ENCODE data around the gene KRT82. TPM values are rescaled to one million over a fixed set of nuclear protein-coding genes. Genes with fewer than 3 reads are reported as not detected.

Gene KRT82
- total RNA-seq, 4 donors from 2014 or later, result not detected

DNA sequence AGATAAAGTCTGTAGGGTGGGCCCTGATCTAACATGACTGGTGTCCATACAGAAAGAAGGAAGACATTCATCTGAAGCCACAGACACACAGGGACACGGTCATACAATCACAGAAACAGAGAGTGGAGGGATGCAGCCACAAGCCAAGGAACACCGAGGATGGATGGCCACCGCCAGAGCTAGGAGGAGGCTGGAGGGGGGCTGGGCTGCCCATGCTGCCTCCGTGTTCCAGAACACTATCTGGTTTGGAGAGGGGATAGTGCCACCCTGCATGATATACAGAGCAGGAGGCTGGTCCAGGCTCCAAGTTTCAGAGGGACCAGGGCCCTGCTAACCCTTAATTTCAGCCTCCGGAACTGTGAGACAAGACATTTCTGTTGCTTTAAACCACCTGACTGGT is 19.3 kb upstream of the KRT82 start:
- DNase-seq, result no peak
- intact Hi-C loops (cut with DNase I; ENCODE audit: low total_unique reads), result no loop called here
- H3K36me3 ChIP-seq, result no peaks in the 10 kb centered on the region
- H3K9me3 ChIP-seq, result no peaks in the 10 kb centered on the region
- H3K27me3 ChIP-seq, result no peaks in the 10 kb centered on the region
- peaks cover 0 to 13% (median 5%) of the 10 kb centered on the region in 4 donors for H3K4me1 ChIP-seq
- TF ChIP-seq POLR2AphosphoS5 (IDR thresholded peaks at IDR 0.05) (no peak), CTCF (IDR thresholded peaks at IDR 0.05) (no peak), POLR2A (IDR thresholded peaks at IDR 0.05) (no peak), EP300 (IDR thresholded peaks at IDR 0.05; ENCODE audit: low read depth) (no peak)
- WGBS, 2 donors (ENCODE audit: low coverage in 1 of 2), result 83 to 88% methylated on average over 1 to 5 of the region's 5 CpGs
- no peak overlapping the region for H3K27ac ChIP-seq
- in situ Hi-C loops (cut with MboI; ENCODE audit: low pct_ligation_motif_present in 1 of 4, low pct_unique_long_range_greater_than_20kb in 1 of 4, low sequenced_read_pairs in 3 of 4), result no loop called here
- no peak overlapping the region for H3K4me3 ChIP-seq

- intact Hi-C loops (cut with DNase I; ENCODE audit: low total_unique reads), result no loop called here
- H3K36me3 ChIP-seq, result no peaks in the 10 kb centered on the region
- H3K4me3 ChIP-seq, result no peak overlapping the region
- DNase-seq, result no peak
- WGBS, 2 donors (ENCODE audit: low coverage in 1 of 2), result 40 to 63% methylated on average over 1 to 10 of the region's 11 CpGs
- TF ChIP-seq POLR2A (IDR thresholded peaks at IDR 0.05), result no peak
- TF ChIP-seq CTCF (IDR thresholded peaks at IDR 0.05), result no peak
- TF ChIP-seq POLR2AphosphoS5 (IDR thresholded peaks at IDR 0.05), result no peak
- no peak for TF ChIP-seq EP300 (IDR thresholded peaks at IDR 0.05; ENCODE audit: low read depth)
- H3K27me3 ChIP-seq, result no peaks in the 10 kb centered on the region
- H3K4me1 ChIP-seq, result peaks cover 0 to 13% (median 5%) of the 10 kb centered on the region in 4 donors
- peak overlapping the region; percentile 33 to 79 (median 60) for H3K27ac ChIP-seq
- no peaks in the 10 kb centered on the region for H3K9me3 ChIP-seq
- in situ Hi-C loops (cut with MboI; ENCODE audit: low pct_ligation_motif_present in 1 of 4, low pct_unique_long_range_greater_than_20kb in 1 of 4, low sequenced_read_pairs in 3 of 4), result no loop called here
These were observed 17.7 kb upstream of the KRT82 start for GRCh38 chr12:52423661-52424500.

DNA sequence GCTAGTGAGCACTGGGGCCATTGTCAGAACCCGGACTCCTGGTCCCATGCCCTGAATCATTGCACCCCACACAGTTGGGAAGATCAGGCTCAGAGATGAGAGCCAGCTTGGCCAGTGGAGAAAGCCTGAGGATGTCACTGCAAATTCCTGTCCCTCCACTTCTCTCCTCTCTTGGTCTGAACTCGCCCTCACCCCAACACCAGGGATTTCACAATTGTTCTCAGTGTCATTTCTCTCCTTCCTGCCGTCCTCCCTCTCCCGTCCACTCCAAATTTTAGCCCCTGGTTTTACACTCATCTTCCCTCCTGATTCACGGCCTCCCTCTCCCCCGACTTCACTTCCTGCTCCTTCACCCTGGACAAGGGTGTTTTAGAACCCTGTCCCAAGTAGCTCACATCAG is 16.9 kb upstream of the KRT82 start:
- peaks cover 0 to 13% (median 5%) of the 10 kb centered on the region in 4 donors for H3K4me1 ChIP-seq
- no peaks in the 10 kb centered on the region for H3K9me3 ChIP-seq
- intact Hi-C loops (cut with DNase I; ENCODE audit: low total_unique reads), result no loop called here
- no peaks in the 10 kb centered on the region for H3K27me3 ChIP-seq
- H3K4me3 ChIP-seq, result no peak overlapping the region
- H3K36me3 ChIP-seq, result no peaks in the 10 kb centered on the region
- no peak for DNase-seq
- WGBS, 2 donors (ENCODE audit: low coverage in 1 of 2), result 60 to 73% methylated on average over 2 to 6 of the region's 6 CpGs
- peak overlapping the region; percentile 33 to 79 (median 60) for H3K27ac ChIP-seq
- TF ChIP-seq POLR2A (IDR thresholded peaks at IDR 0.05) (no peak), EP300 (IDR thresholded peaks at IDR 0.05; ENCODE audit: low read depth) (no peak), POLR2AphosphoS5 (IDR thresholded peaks at IDR 0.05) (no peak), CTCF (IDR thresholded peaks at IDR 0.05) (no peak)
- in situ Hi-C loops (cut with MboI; ENCODE audit: low pct_ligation_motif_present in 1 of 4, low pct_unique_long_range_greater_than_20kb in 1 of 4, low sequenced_read_pairs in 3 of 4), result no loop called here

DNA sequence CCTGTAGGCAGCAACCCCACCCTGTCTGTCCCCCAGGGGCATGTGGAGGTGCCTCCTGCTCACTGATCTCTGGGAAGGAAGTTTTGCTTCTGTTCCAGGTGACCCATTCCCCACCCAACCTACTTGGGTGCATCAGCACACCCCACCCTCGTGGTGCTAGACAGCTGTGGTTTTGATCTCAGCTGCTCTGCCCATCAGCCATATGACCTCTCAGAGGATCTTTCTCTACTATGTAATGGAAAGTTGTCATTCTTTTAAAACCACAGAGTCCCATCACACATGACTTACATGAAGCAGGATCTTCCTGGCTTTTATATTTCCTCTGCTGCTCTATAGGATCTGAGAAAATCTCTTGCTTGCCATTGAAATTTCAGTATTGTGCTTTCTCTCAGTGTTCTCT is 13.5 kb upstream of the KRT82 start:
- Histone ChIP-seq H3K4me1 (peaks cover 0 to 19% (median 8%) of the 10 kb centered on the region in 4 donors), H3K36me3 (no peaks in the 10 kb centered on the region), H3K27me3 (no peaks in the 10 kb centered on the region), H3K4me3 (no peak overlapping the region), H3K9me3 (no peaks in the 10 kb centered on the region), H3K27ac (no peak overlapping the region)
- in situ Hi-C loops (cut with MboI; ENCODE audit: low pct_ligation_motif_present in 1 of 4, low pct_unique_long_range_greater_than_20kb in 1 of 4, low sequenced_read_pairs in 3 of 4) (no loop called here), intact Hi-C loops (cut with DNase I; ENCODE audit: low total_unique reads) (no loop called here)
- DNase-seq, result no peak
- TF ChIP-seq CTCF (IDR thresholded peaks at IDR 0.05), result no peak
- 53% methylated on average over 1 of the region's 1 CpG; no CpG with 5 or more reads in 1 of the 2 donors for WGBS, 2 donors (ENCODE audit: low coverage in 1 of 2)

Measured in transverse colon (tissue), 4 donors.